Natural killer cell treated with Interleukin-12 subunit alpha and Interleukin-12 subunit beta and Interleukin-15 and Interleukin-18, amount 100 ng/mL, for 72 hours (primary cell): ENCODE data around the gene GTPBP10. TPM values are rescaled to one million over a fixed set of nuclear protein-coding genes. Genes with fewer than 3 reads are reported as not detected.

Experiments used
- ATAC-seq, 2 donors: fragments of 150-1000 bp; cut with Tn5 transposase in 1 of 2; sonication (Bioruptor Pico), chemical (Tn5 transposase) in 1 of 2; 2 replicates each; pipeline ENCODE4 v1.10.0; 2021
- DNase-seq: peaks from one replicate; pipeline ENCODE4 v3.0.0; 2022; ENCODE audit warnings: low spot score
- H3K27ac Mint-ChIP-seq, 2 donors: 1 replicate in 1 of 2; 2 replicates in 1 of 2; pipeline ENCODE4 v1.8.0; 2022; ENCODE audit warnings: mixed read lengths in 2 of 2, mild to moderate bottlenecking in 1 of 2, moderate library complexity in 1 of 2
- H3K27me3 Mint-ChIP-seq, 2 donors: 1 replicate in 1 of 2; 2 replicates in 1 of 2; pipeline ENCODE4 v1.8.0; 2022; ENCODE audit warnings: mixed read lengths in 2 of 2
- H3K36me3 Mint-ChIP-seq: one replicate; pipeline ENCODE4 v1.8.0; 2022; ENCODE audit warnings: mixed read lengths
- H3K4me1 Mint-ChIP-seq, 2 donors: 1 replicate in 1 of 2; 2 replicates in 1 of 2; pipeline ENCODE4 v1.8.0; 2022; ENCODE audit warnings: low read depth in 2 of 2, mixed read lengths in 2 of 2, mild to moderate bottlenecking in 1 of 2
- H3K4me3 Mint-ChIP-seq: one replicate; pipeline ENCODE4 v1.8.0; 2022; ENCODE audit warnings: mixed read lengths
- H3K9me3 Mint-ChIP-seq: 2 replicates; pipeline ENCODE4 v1.8.0; 2022; ENCODE audit warnings: mixed read lengths
- total RNA-seq, 2 donors: library from RNA; stranded (reverse); gene quantifications; one replicate each; pipeline ENCODE4 v1.2.3, GENCODE V29; 2022

GTPBP10 gene
- total RNA-seq, result 10 to 100 TPM; 17.9 to 28.9 TPM

- Mint-ChIP-seq H3K4me3 (peak within 1 kb of the TSS; percentile 95), H3K9me3 (no peaks in the 10 kb centered on the region), H3K36me3 (peaks cover 8% of the 10 kb centered on the region), H3K27me3 (no peaks in the 10 kb centered on the region), H3K27ac (peak within 1 kb of the TSS; percentile 97 to 99), H3K4me1 (peaks cover 37 to 54% of the 10 kb centered on the region in 2 donors)
- peak; percentile 98 to 99 for ATAC-seq
- DNase-seq, result peak; percentile 95
These were observed at the start of gene GTPBP10 for GRCh38 chr7:90346336-90347125. Gene GTPBP10, plus strand, starts transcription at chr7:90346716. Its CDS starts 26 bp downstream, at chr7:90346742.

DNA sequence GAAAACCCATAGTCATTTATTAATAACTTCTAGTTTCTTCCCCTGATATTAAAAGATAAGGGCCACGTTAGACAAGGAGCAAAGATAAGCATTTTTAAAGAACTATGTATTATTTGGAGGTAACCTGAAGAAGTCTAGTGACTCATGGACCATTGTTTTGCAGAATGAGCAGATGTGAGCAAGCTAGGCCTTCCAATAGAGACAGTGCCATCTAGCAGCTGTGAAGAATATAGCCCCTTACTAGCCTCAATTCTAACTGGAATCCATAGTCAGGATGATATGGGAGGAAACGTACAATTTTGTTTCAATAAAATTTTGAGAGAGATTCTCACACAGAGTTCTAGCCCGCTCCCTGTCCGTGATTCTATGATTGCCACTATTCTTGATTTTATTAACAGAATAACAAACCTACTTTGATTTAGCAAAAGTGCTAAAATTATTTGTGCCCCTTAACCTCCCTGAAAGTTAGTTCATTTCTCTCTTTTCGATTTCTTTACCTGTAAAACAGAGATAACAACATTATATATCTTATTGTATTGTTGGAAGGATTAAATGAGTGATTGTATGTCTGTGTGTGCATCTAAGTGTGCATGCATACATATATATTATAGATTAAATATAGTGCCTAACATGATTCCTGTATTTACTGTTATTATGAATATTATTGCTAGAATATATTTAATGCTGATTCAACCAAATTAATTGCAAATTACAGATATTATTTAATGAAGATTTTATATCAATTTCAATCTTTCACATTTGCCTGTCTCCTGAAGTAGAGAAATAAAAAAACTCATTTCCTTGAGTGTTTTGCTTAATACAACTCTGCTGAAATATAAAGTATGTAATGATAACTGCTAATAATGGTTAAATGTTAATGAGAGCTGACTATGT, 48.1 kb upstream of the GTPBP10 start:
- Mint-ChIP-seq H3K4me1 (no peaks in the 10 kb centered on the region), H3K27ac (no peak overlapping the region), H3K36me3 (peaks cover 3% of the 10 kb centered on the region), H3K9me3 (peaks cover 1% of the 10 kb centered on the region), H3K4me3 (no peak overlapping the region), H3K27me3 (peaks cover 15 to 28% of the 10 kb centered on the region in 2 donors)
- DNase-seq (no peak), ATAC-seq (no peak)

DNA sequence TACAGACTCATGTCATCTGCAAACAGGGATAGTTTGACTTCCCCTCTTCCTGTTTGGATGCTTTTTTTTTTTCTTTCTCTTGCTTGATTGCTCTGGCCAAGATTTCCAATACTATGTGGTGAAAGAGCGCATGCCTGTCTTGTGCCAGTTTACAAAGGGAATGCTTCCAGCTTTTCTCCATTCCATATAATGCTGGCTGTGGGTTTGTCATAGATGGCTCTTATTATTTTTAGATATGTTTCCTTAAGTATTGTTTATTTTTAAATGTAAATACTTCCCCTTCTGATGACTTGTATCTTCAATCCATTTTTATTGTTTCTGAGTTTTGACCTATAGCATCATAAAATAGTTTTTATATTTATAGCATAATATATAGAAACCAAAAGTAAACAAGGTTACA, 43.3 kb upstream of the GTPBP10 start:
- Mint-ChIP-seq H3K4me1 (no peaks in the 10 kb centered on the region), H3K27me3 (peaks cover 14 to 30% of the 10 kb centered on the region in 2 donors), H3K27ac (no peak overlapping the region), H3K4me3 (no peak overlapping the region), H3K9me3 (no peaks in the 10 kb centered on the region), H3K36me3 (no peaks in the 10 kb centered on the region)
- DNase-seq, result no peak
- ATAC-seq, result no peak

GRCh38 chr7:90309872-90310271, 36.6 kb upstream of the GTPBP10 start:
- H3K4me3 Mint-ChIP-seq, result no peak overlapping the region
- H3K4me1 Mint-ChIP-seq, result no peaks in the 10 kb centered on the region
- DNase-seq, result no peak
- no peak for ATAC-seq
- H3K9me3 Mint-ChIP-seq, result no peaks in the 10 kb centered on the region
- H3K27ac Mint-ChIP-seq, result no peak overlapping the region
- H3K36me3 Mint-ChIP-seq, result no peaks in the 10 kb centered on the region
- H3K27me3 Mint-ChIP-seq, result peaks cover 13 to 23% of the 10 kb centered on the region in 2 donors

DNA sequence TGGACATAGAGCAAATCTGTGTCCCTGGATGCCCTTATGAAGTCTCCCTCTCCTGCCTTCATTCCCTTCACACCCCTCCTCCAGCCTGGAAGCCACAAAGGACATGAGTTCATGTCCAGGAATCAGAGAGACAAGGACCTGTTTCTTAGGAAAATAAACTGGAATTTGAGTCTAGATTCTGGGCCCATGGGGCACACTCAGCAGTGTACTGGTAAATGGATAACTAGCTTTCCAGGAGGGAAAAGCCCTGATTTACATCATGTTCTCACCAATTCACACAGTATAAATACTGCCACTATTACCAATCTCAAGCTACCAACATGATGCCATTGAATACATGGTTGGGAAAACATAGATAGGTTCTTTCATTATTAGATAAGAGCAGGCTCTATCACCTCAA, 35.3 kb upstream of the GTPBP10 start:
- Mint-ChIP-seq H3K27ac (no peak overlapping the region), H3K9me3 (no peaks in the 10 kb centered on the region), H3K4me1 (no peaks in the 10 kb centered on the region), H3K4me3 (no peak overlapping the region), H3K27me3 (peaks cover 19 to 30% of the 10 kb centered on the region in 2 donors), H3K36me3 (no peaks in the 10 kb centered on the region)
- DNase-seq, result no peak
- no peak for ATAC-seq

DNA sequence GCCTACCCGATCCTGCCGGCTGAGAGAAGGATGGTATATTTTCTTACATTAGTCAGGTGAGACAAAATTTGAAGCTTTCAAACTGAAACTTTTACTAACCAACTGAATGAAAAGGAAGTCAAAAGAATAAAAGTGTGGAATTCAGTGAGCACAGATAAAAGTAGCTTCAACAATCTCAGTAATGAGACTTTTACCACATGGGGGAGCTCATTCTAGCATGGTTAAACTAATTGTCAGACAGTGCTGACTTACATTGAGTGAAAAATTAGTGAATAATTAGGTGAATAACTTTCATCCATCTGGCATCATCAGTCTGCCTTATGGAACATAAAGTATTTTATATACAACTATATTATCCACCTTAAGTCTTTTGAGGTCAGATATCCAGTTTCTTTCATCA, 33.8 kb upstream of the GTPBP10 start:
- DNase-seq, result no peak
- Mint-ChIP-seq H3K27me3 (peaks cover 19 to 40% of the 10 kb centered on the region in 2 donors), H3K36me3 (no peaks in the 10 kb centered on the region), H3K4me1 (no peaks in the 10 kb centered on the region), H3K27ac (no peak overlapping the region), H3K4me3 (no peak overlapping the region), H3K9me3 (no peaks in the 10 kb centered on the region)
- ATAC-seq, result no peak

DNA sequence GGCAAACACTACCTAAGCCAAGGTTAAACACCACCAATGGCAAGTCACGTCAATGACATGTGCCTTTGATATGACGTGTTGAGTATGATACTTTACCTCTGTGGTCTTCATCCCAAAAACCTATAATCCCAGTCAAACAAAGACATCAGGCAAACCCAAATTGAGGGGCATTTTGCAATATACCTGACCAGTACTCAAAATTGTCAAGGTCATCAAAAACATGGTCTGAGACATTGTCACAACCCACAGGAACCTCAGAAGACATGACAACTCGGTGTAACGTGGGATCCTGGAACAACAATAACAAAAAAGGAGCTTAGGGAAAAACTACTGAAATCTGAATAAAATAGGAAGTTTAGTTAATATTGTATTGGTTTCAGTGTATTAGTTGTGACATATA, 32.6 kb upstream of the GTPBP10 start:
- no peaks in the 10 kb centered on the region for H3K4me1 Mint-ChIP-seq
- peak overlapping the region in 1 of 2 donors; percentile 70 for H3K27ac Mint-ChIP-seq
- H3K27me3 Mint-ChIP-seq, result peaks cover 17 to 47% of the 10 kb centered on the region in 2 donors
- ATAC-seq (no peak), DNase-seq (no peak)
- H3K9me3 Mint-ChIP-seq, result no peaks in the 10 kb centered on the region
- no peaks in the 10 kb centered on the region for H3K36me3 Mint-ChIP-seq
- no peak overlapping the region for H3K4me3 Mint-ChIP-seq

DNA sequence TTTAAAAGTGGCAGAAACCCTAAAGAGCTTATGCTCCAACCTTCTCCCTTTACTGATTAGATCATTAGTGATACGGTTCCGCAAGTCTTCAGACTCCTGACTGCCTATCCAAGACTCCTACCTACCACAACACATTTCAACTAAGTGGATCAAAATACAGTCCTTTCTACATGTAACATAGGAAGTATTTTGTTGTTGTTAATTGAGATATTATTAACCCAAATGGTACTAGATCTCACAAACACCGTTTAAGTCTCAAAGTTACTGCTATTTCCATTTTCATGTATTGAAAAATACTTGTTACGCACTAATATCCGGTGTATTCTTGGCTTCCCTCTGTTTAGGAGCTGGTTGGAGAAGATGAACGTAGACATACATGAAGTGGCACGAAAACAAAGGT, 26.5 kb upstream of the GTPBP10 start:
- Mint-ChIP-seq H3K4me3 (no peak overlapping the region), H3K9me3 (no peaks in the 10 kb centered on the region), H3K4me1 (peaks cover 0 to 8% of the 10 kb centered on the region in 2 donors), H3K27ac (no peak overlapping the region), H3K36me3 (peaks cover 5% of the 10 kb centered on the region), H3K27me3 (peaks cover 39 to 71% of the 10 kb centered on the region in 2 donors)
- DNase-seq, result no peak
- no peak for ATAC-seq

DNA sequence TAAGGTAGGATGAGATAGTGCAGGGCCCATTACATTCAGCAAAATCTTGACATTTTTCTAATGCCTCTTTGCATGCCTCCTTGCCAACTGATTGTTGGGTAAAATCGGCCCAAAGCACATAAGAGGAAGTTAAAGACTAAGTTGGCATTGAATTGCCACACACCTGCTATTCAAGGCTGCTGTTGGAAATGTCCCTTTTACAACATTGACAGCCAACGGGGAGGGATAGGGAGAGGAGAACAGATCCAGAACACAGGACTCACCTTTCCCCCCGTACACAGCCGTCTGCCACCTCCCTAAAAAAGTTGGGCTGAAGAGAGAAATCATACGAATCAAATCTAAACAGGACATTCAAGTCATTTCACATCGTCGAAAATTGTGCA, 26.1 kb upstream of the GTPBP10 start:
- peaks cover 5% of the 10 kb centered on the region for H3K36me3 Mint-ChIP-seq
- no peaks in the 10 kb centered on the region for H3K9me3 Mint-ChIP-seq
- no peak overlapping the region for H3K27ac Mint-ChIP-seq
- H3K4me1 Mint-ChIP-seq, result peaks cover 0 to 8% of the 10 kb centered on the region in 2 donors
- DNase-seq (no peak), ATAC-seq (no peak)
- H3K4me3 Mint-ChIP-seq, result no peak overlapping the region
- peaks cover 35 to 67% of the 10 kb centered on the region in 2 donors for H3K27me3 Mint-ChIP-seq

- peaks cover 5% of the 10 kb centered on the region for H3K36me3 Mint-ChIP-seq
- H3K4me3 Mint-ChIP-seq, result no peak within 1 kb of the TSS
- H3K9me3 Mint-ChIP-seq, result no peaks in the 10 kb centered on the region
- peaks cover 34 to 66% of the 10 kb centered on the region in 2 donors for H3K27me3 Mint-ChIP-seq
- DNase-seq, result no peak
- H3K27ac Mint-ChIP-seq, result no peak within 1 kb of the TSS
- peak in 1 of 2 donors; percentile 28 for ATAC-seq
- peaks cover 0 to 8% of the 10 kb centered on the region in 2 donors for H3K4me1 Mint-ChIP-seq
These were observed 25.6 kb upstream of the GTPBP10 start, which contains the start of gene FAM237B for GRCh38 chr7:90320801-90321494. Gene FAM237B, minus strand, starts transcription at chr7:90321304. Its CDS starts 1,556 bp downstream, at chr7:90319748.

GRCh38 chr7:90322837-90323236, 23.7 kb upstream of the GTPBP10 start:
- Mint-ChIP-seq H3K36me3 (peaks cover 5% of the 10 kb centered on the region), H3K27me3 (peaks cover 31 to 47% of the 10 kb centered on the region in 2 donors), H3K27ac (no peak overlapping the region), H3K4me1 (peaks cover 0 to 8% of the 10 kb centered on the region in 2 donors), H3K9me3 (no peaks in the 10 kb centered on the region), H3K4me3 (no peak overlapping the region)
- DNase-seq, result no peak
- no peak for ATAC-seq

- H3K9me3 Mint-ChIP-seq, result no peaks in the 10 kb centered on the region
- ATAC-seq (no peak), DNase-seq (no peak)
- no peak overlapping the region for H3K4me3 Mint-ChIP-seq
- no peaks in the 10 kb centered on the region for H3K36me3 Mint-ChIP-seq
- no peak overlapping the region for H3K27ac Mint-ChIP-seq
- peaks cover 0 to 2% of the 10 kb centered on the region in 2 donors for H3K4me1 Mint-ChIP-seq
- peaks cover 17 to 32% of the 10 kb centered on the region in 2 donors for H3K27me3 Mint-ChIP-seq
These were observed 20.0 kb upstream of the GTPBP10 start for GRCh38 chr7:90326500-90326899.

GRCh38 chr7:90334193-90334843, 12.2 kb upstream of the GTPBP10 start:
- Mint-ChIP-seq H3K9me3 (no peaks in the 10 kb centered on the region), H3K4me1 (no peaks in the 10 kb centered on the region), H3K36me3 (no peaks in the 10 kb centered on the region), H3K27me3 (peaks cover 11 to 36% of the 10 kb centered on the region in 2 donors), H3K27ac (no peak overlapping the region), H3K4me3 (no peak overlapping the region)
- DNase-seq (no peak), ATAC-seq (peak in 1 of 2 donors; percentile 32)
